Measurements from ENCODE around the gene SPO11.

Gene SPO11

DNA sequence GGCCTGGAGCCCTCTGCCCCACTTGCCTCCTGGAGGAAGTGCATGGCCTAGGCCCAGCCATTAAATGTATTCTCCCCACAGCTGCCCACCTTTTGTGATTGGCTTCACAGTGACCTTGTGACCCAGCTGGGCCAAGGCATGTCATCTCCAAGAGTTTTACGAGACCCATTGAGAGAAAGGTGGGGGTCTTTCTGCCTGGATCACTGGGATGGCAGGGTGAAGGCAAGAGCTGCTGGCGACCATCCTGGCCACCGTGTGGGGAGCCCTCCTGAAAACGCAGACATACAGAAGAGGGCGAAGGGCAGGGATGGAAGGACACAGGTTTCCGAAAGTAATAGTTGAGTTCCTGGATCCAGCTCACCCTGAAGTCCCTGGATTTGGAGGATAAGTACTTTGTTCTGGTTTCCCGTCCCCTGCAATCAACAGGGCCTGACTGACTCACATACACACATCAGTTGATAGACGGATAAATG, 12.3 kb upstream of the SPO11 start:
- Histone ChIP-seq H3K27ac (ENCODE audit: low read length) (no peak overlapping the region), H3K79me2 (ENCODE audit: low read length) (no peaks in the 10 kb centered on the region), H3K4me2 (ENCODE audit: low read length) (no peak overlapping the region), H3K9ac (ENCODE audit: low read length) (no peak overlapping the region), H3K36me3 (replicated peaks; ENCODE audit: low read depth, low read length) (no peaks in the 10 kb centered on the region), H3K9me3 (ENCODE audit: insufficient read depth, low read length) (peaks cover 12% of the 10 kb centered on the region; the same call in 1 of the 2 replicates), H3K4me1 (ENCODE audit: low read length) (no peaks in the 10 kb centered on the region), H3K4me3 (ENCODE audit: low read length) (no peak overlapping the region), H4K20me1 (ENCODE audit: insufficient read depth, low read length) (no peaks in the 10 kb centered on the region), H2AFZ (ENCODE audit: low read depth, low read length) (no peak overlapping the region), H3K27me3 (ENCODE audit: low read depth, low read length) (peaks cover 75% of the 10 kb centered on the region)
- TF ChIP-seq EZH2phosphoT487 (IDR thresholded peaks at IDR 0.05; ENCODE audit: low read depth) (no peak), CTCF (IDR thresholded peaks at IDR 0.05; ENCODE audit: low read depth, low read length) (no peak)

GRCh38 chr20:57317789-57318371, 11.7 kb upstream of the SPO11 start:
- H3K4me1 ChIP-seq (ENCODE audit: low read length): no peaks in the 10 kb centered on the region
- no peak overlapping the region for H3K4me3 ChIP-seq (ENCODE audit: low read length)
- H3K36me3 ChIP-seq (replicated peaks; ENCODE audit: low read depth, low read length): no peaks in the 10 kb centered on the region
- H3K79me2 ChIP-seq (ENCODE audit: low read length): no peaks in the 10 kb centered on the region
- H3K27me3 ChIP-seq (ENCODE audit: low read depth, low read length): peaks cover 75% of the 10 kb centered on the region
- peaks cover 12% of the 10 kb centered on the region; the same call in 1 of the 2 replicates for H3K9me3 ChIP-seq (ENCODE audit: insufficient read depth, low read length)
- H3K27ac ChIP-seq (ENCODE audit: low read length): no peak overlapping the region
- H3K4me2 ChIP-seq (ENCODE audit: low read length): no peak overlapping the region
- TF ChIP-seq EZH2phosphoT487 (IDR thresholded peaks at IDR 0.05; ENCODE audit: low read depth): no peak
- no peak for TF ChIP-seq CTCF (IDR thresholded peaks at IDR 0.05; ENCODE audit: low read depth, low read length)
- no peak overlapping the region for H3K9ac ChIP-seq (ENCODE audit: low read length)
- no peaks in the 10 kb centered on the region for H4K20me1 ChIP-seq (ENCODE audit: insufficient read depth, low read length)
- H2AFZ ChIP-seq (ENCODE audit: low read depth, low read length): no peak overlapping the region

GRCh38 chr20:57319584-57319983, 10.0 kb upstream of the SPO11 start:
- TF ChIP-seq EZH2phosphoT487 (IDR thresholded peaks at IDR 0.05; ENCODE audit: low read depth) (no peak), CTCF (IDR thresholded peaks at IDR 0.05; ENCODE audit: low read depth, low read length) (no peak)
- H3K9ac ChIP-seq (ENCODE audit: low read length): no peak overlapping the region
- no peak overlapping the region for H3K4me2 ChIP-seq (ENCODE audit: low read length)
- peaks cover 12% of the 10 kb centered on the region; the same call in 1 of the 2 replicates for H3K9me3 ChIP-seq (ENCODE audit: insufficient read depth, low read length)
- no peaks in the 10 kb centered on the region for H4K20me1 ChIP-seq (ENCODE audit: insufficient read depth, low read length)
- no peak overlapping the region for H3K4me3 ChIP-seq (ENCODE audit: low read length)
- no peaks in the 10 kb centered on the region for H3K4me1 ChIP-seq (ENCODE audit: low read length)
- H3K27ac ChIP-seq (ENCODE audit: low read length): no peak overlapping the region
- H2AFZ ChIP-seq (ENCODE audit: low read depth, low read length): no peak overlapping the region
- H3K27me3 ChIP-seq (ENCODE audit: low read depth, low read length): peaks cover 70% of the 10 kb centered on the region
- H3K79me2 ChIP-seq (ENCODE audit: low read length): no peaks in the 10 kb centered on the region
- no peaks in the 10 kb centered on the region for H3K36me3 ChIP-seq (replicated peaks; ENCODE audit: low read depth, low read length)

GRCh38 chr20:57320358-57320757, 9.2 kb upstream of the SPO11 start:
- no peaks in the 10 kb centered on the region for H4K20me1 ChIP-seq (ENCODE audit: insufficient read depth, low read length)
- H3K9ac ChIP-seq (ENCODE audit: low read length): no peak overlapping the region
- no peaks in the 10 kb centered on the region for H3K79me2 ChIP-seq (ENCODE audit: low read length)
- no peak overlapping the region for H3K4me3 ChIP-seq (ENCODE audit: low read length)
- no peak overlapping the region for H3K27ac ChIP-seq (ENCODE audit: low read length)
- TF ChIP-seq EZH2phosphoT487 (IDR thresholded peaks at IDR 0.05; ENCODE audit: low read depth) (no peak), CTCF (IDR thresholded peaks at IDR 0.05; ENCODE audit: low read depth, low read length) (no peak)
- H3K27me3 ChIP-seq (ENCODE audit: low read depth, low read length): peaks cover 62% of the 10 kb centered on the region
- H3K4me1 ChIP-seq (ENCODE audit: low read length): no peaks in the 10 kb centered on the region
- H3K36me3 ChIP-seq (replicated peaks; ENCODE audit: low read depth, low read length): no peaks in the 10 kb centered on the region
- peaks cover 11% of the 10 kb centered on the region; the same call in 1 of the 2 replicates for H3K9me3 ChIP-seq (ENCODE audit: insufficient read depth, low read length)
- no peak overlapping the region for H3K4me2 ChIP-seq (ENCODE audit: low read length)
- no peak overlapping the region for H2AFZ ChIP-seq (ENCODE audit: low read depth, low read length)
